GM19463 (cell line): Measurements from ENCODE around the gene FMN1.
A peak's percentile ranks its signal among the peaks of the same experiment; 100 is the strongest.

Experiments
- ATAC-seq: cut with Tn5 transposase; IDR thresholded peaks from one replicate; pipeline ENCODE4 v1.9.1; 2021; ENCODE audit warnings: mild to moderate bottlenecking, moderate library complexity; ENCODE audit not compliant: unreplicated experiment

Gene FMN1

GRCh38 chr15:33200444-33200843 lies 5.9 kb upstream of the FMN1 start:
- no peak for ATAC-seq

GRCh38 chr15:33198541-33198940 lies 4.0 kb upstream of the FMN1 start:
- no peak for ATAC-seq

- ATAC-seq = no peak
These were observed 3.1 kb upstream of the FMN1 start for GRCh38 chr15:33197636-33198035.

GRCh38 chr15:33194237-33194636 lies 277 bp downstream of the FMN1 start:
- no peak for ATAC-seq

- no peak for ATAC-seq
These were observed 2.9 kb downstream of the FMN1 start for GRCh38 chr15:33191591-33191990.

GRCh38 chr15:33190539-33190938 lies 4.0 kb downstream of the FMN1 start:
- ATAC-seq = no peak

- ATAC-seq = no peak
These were observed 5.8 kb downstream of the FMN1 start for GRCh38 chr15:33188641-33189257.

GRCh38 chr15:33188159-33188558 lies 6.4 kb downstream of the FMN1 start:
- no peak for ATAC-seq

GRCh38 chr15:33183334-33183733 lies 11.2 kb downstream of the FMN1 start:
- no peak for ATAC-seq

- ATAC-seq = no peak
These were observed 11.6 kb downstream of the FMN1 start for GRCh38 chr15:33182926-33183325.

- ATAC-seq = no peak
These were observed 12.1 kb downstream of the FMN1 start for GRCh38 chr15:33182278-33182905.

GRCh38 chr15:33179874-33180273 lies 14.6 kb downstream of the FMN1 start:
- no peak for ATAC-seq

- ATAC-seq = no peak
These were observed 23.3 kb downstream of the FMN1 start for GRCh38 chr15:33171202-33171601.

- ATAC-seq = no peak
These were observed 24.9 kb downstream of the FMN1 start for GRCh38 chr15:33169625-33170024.

GRCh38 chr15:33168444-33168843 lies 26.1 kb downstream of the FMN1 start:
- ATAC-seq = peak; percentile 72

GRCh38 chr15:33163816-33164215 lies 30.7 kb downstream of the FMN1 start:
- ATAC-seq = no peak

GRCh38 chr15:33161209-33161608 lies 33.3 kb downstream of the FMN1 start:
- no peak for ATAC-seq

- no peak for ATAC-seq
These were observed 33.8 kb downstream of the FMN1 start for GRCh38 chr15:33160581-33161165.

GRCh38 chr15:33159726-33160453 lies 34.6 kb downstream of the FMN1 start:
- ATAC-seq = no peak

- no peak for ATAC-seq
These were observed 36.1 kb downstream of the FMN1 start for GRCh38 chr15:33158366-33158765.

GRCh38 chr15:33157371-33158037 lies 37.0 kb downstream of the FMN1 start:
- no peak for ATAC-seq
